ENCODE measurements around the gene ALKBH6. TPM values are rescaled to one million over a fixed set of nuclear protein-coding genes. Genes with fewer than 3 reads are reported as not detected.

ALKBH6 gene
- total and polyA plus RNA-seq, 2 of the 13 experiments (the other 11 are each of a cell fraction or from before 2014, with no cell fraction given), result 13.7 to 18.1 TPM

GRCh38 chr19:36054119-36054732, 40.2 kb upstream of the ALKBH6 start, which contains the start of gene THAP8 (continued):
- TF ChIP-seq ZNF775 (CRISPR knock-in tag; IDR thresholded peaks at IDR 0.05; ENCODE audit: borderline replicate concordance), result no peak
- TF ChIP-seq MXD4 (CRISPR knock-in tag; IDR thresholded peaks at IDR 0.05), result no peak
- peak; percentile 21 for TF ChIP-seq AGO1 (IDR thresholded peaks at IDR 0.05; ENCODE audit: low read depth, low read length, poor library complexity, severe bottlenecking)
- no peak for TF ChIP-seq ZNF562 (CRISPR knock-in tag; IDR thresholded peaks at IDR 0.05; ENCODE audit: borderline replicate concordance)
- peak; percentile 17 for TF ChIP-seq HNRNPK (IDR thresholded peaks at IDR 0.05; ENCODE audit: low read depth, low read length, poor library complexity, severe bottlenecking)
- TF ChIP-seq MXI1 (IDR thresholded peaks at IDR 0.05; ENCODE audit: borderline replicate concordance, low read depth, low read length), result peak; percentile 53; the same call in 1 of the 3 replicates
- TF ChIP-seq TCF7L2 (IDR thresholded peaks at IDR 0.05; ENCODE audit: low read depth, low read length), result no peak
- TF ChIP-seq SOX5 (CRISPR knock-in tag; IDR thresholded peaks at IDR 0.05; ENCODE audit: borderline replicate concordance), result peak; percentile 70; the same call in 1 of the 2 replicates
- no peak for TF ChIP-seq SMARCC2 (IDR thresholded peaks at IDR 0.05)
- TF ChIP-seq ZSCAN22 (CRISPR knock-in tag; IDR thresholded peaks at IDR 0.05), result no peak
- no peak for TF ChIP-seq ATRX (CRISPR knock-in tag; IDR thresholded peaks at IDR 0.05; ENCODE audit: borderline replicate concordance)
- peak; percentile 24; the same call in 1 of the 2 replicates for TF ChIP-seq ZBTB7B (CRISPR knock-in tag; IDR thresholded peaks at IDR 0.05)
- TF ChIP-seq, protein P1, sequence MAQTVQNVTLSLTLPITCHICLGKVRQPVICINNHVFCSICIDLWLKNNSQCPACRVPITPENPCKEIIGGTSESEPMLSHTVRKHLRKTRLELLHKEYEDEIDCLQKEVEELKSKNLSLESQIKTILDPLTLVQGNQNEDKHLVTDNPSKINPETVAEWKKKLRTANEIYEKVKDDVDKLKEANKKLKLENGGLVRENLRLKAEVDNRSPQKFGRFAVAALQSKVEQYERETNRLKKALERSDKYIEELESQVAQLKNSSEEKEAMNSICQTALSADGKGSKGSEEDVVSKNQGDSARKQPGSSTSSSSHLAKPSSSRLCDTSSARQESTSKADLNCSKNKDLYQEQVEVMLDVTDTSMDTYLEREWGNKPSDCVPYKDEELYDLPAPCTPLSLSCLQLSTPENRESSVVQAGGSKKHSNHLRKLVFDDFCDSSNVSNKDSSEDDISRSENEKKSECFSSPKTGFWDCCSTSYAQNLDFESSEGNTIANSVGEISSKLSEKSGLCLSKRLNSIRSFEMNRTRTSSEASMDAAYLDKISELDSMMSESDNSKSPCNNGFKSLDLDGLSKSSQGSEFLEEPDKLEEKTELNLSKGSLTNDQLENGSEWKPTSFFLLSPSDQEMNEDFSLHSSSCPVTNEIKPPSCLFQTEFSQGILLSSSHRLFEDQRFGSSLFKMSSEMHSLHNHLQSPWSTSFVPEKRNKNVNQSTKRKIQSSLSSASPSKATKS (CRISPR knock-in tag; IDR thresholded peaks at IDR 0.05), result no peak
- peak; percentile 89; the same call in 1 of the 2 replicates for TF ChIP-seq ZNF605 (CRISPR knock-in tag; IDR thresholded peaks at IDR 0.05)
- no peak for TF ChIP-seq FOSL1 (CRISPR knock-in tag; IDR thresholded peaks at IDR 0.05; ENCODE audit: borderline replicate concordance)
- peak; percentile 82; the same call in 1 of the 2 replicates for TF ChIP-seq ZNF337 (CRISPR knock-in tag; IDR thresholded peaks at IDR 0.05; ENCODE audit: borderline replicate concordance, low read depth)
- no peak; the same call in 1 of the 2 replicates for TF ChIP-seq ZNF704 (CRISPR knock-in tag; IDR thresholded peaks at IDR 0.05; ENCODE audit: borderline replicate concordance)
- TF ChIP-seq ATF6 (CRISPR knock-in tag; conservative IDR thresholded peaks at IDR 0.05), result no peak
- TF ChIP-seq ZMYM4 (CRISPR knock-in tag; IDR thresholded peaks at IDR 0.05), result peak; percentile 87
- peak; percentile 92 for TF ChIP-seq SP5 (CRISPR knock-in tag; IDR thresholded peaks at IDR 0.05; ENCODE audit: borderline replicate concordance, low read depth)
- peak; percentile 70; the same call in 1 of the 2 replicates for TF ChIP-seq ZNF331 (CRISPR knock-in tag; IDR thresholded peaks at IDR 0.05)
- TF ChIP-seq ZNF224 (CRISPR knock-in tag; IDR thresholded peaks at IDR 0.05), result peak; percentile 82; the same call in 1 of the 2 replicates

Measured in HepG2 (cell line).